GM23338 (cell line): Measurements from ENCODE around the gene C2orf72. TPM values are rescaled to one million over a fixed set of nuclear protein-coding genes. Genes with fewer than 3 reads are reported as not detected.

Source experiments
- ATAC-seq: fragments of 200-7000 bp; cut with Tn5 transposase; 3 replicates; pipeline ENCODE4 v1.9.1; 2020
- DNase-seq: peaks from one replicate; pipeline ENCODE4 v3.0.0-alpha.2; 2015; ENCODE audit warnings: low spot score
- H2AFZ ChIP-seq: fragments of 200-600 bp; sonication (generic); 2 replicates; pipeline ENCODE4 v1.8.0; 2016; ENCODE audit warnings: antibody characterized with exemption, mild to moderate bottlenecking, moderate library complexity
- H3F3A ChIP-seq: fragments of 200-600 bp; sonication (generic); replicated peaks from 2 replicates; pipeline ENCODE4 v1.8.0; 2017; ENCODE audit warnings: antibody characterized with exemption, mixed run types, low read depth
- H3K27ac ChIP-seq: fragments of 200-600 bp; sonication (generic); 2 replicates; pipeline ENCODE4 v1.6.1; 2016; ENCODE audit warnings: low read depth
- H3K27me3 ChIP-seq: fragments of 200-600 bp; sonication (generic); 2 replicates; pipeline ENCODE4 v1.8.0; 2016; ENCODE audit warnings: mild to moderate bottlenecking, mixed run types, moderate library complexity; ENCODE audit not compliant: insufficient read depth
- H3K36me3 ChIP-seq: fragments of 200-600 bp; sonication (generic); 2 replicates; pipeline ENCODE4 v1.8.0; 2016; ENCODE audit warnings: mild to moderate bottlenecking; ENCODE audit not compliant: insufficient read depth
- H3K4me1 ChIP-seq: fragments of 200-600 bp; sonication (generic); 2 replicates; pipeline ENCODE4 v1.8.0; 2016; ENCODE audit warnings: mild to moderate bottlenecking, moderate library complexity; ENCODE audit not compliant: insufficient read depth
- H3K4me2 ChIP-seq: fragments of 200-600 bp; sonication (generic); 2 replicates; pipeline ENCODE4 v1.7.1; 2017; ENCODE audit warnings: mixed run types
- H3K4me3 ChIP-seq: fragments of 200-600 bp; sonication (generic); 2 replicates; pipeline ENCODE4 v1.6.1; 2016; ENCODE audit warnings: mixed run types
- H3K79me2 ChIP-seq: fragments of 200-600 bp; sonication (generic); replicated peaks from 2 replicates; pipeline ENCODE4 v1.8.0; 2017; ENCODE audit warnings: mild to moderate bottlenecking; ENCODE audit not compliant: insufficient read depth
- H3K9me2 ChIP-seq: fragments of 200-600 bp; sonication (generic); 2 replicates; pipeline ENCODE4 v1.8.0; 2017; ENCODE audit not compliant: insufficient read depth
- H4K20me1 ChIP-seq: fragments of 200-600 bp; sonication (generic); replicated peaks from 2 replicates; pipeline ENCODE4 v1.8.0; 2017; ENCODE audit warnings: mild to moderate bottlenecking; ENCODE audit not compliant: insufficient read depth
- H3K27ac Mint-ChIP-seq: 2 replicates; pipeline ENCODE4 v1.8.0; 2020; ENCODE audit warnings: inconsistent platforms, mild to moderate bottlenecking, moderate library complexity, mixed read lengths
- H3K27me3 Mint-ChIP-seq: 3 replicates; pipeline ENCODE4 v1.8.0; 2022; ENCODE audit warnings: low read depth, mild to moderate bottlenecking, moderate library complexity, mixed read lengths, inconsistent platforms; ENCODE audit not compliant: insufficient read depth, poor library complexity
- H3K36me3 Mint-ChIP-seq: 3 replicates; pipeline ENCODE4 v1.8.0; 2021; ENCODE audit warnings: low read depth, mild to moderate bottlenecking, inconsistent platforms, moderate library complexity, mixed read lengths
- H3K4me1 Mint-ChIP-seq: 3 replicates; pipeline ENCODE4 v1.8.0; 2020; ENCODE audit warnings: mild to moderate bottlenecking, inconsistent platforms, mixed read lengths
- H3K4me3 Mint-ChIP-seq: 3 replicates; pipeline ENCODE4 v1.8.0; 2021; ENCODE audit warnings: moderate library complexity, mild to moderate bottlenecking, inconsistent platforms, mixed read lengths
- H3K9me3 Mint-ChIP-seq: 3 replicates; pipeline ENCODE4 v1.8.0; 2020; ENCODE audit warnings: moderate library complexity, mild to moderate bottlenecking, inconsistent platforms, mixed read lengths
- CREB1 ChIP-seq: fragments of 250-450 bp; sonication (Bioruptor Pico); IDR thresholded peaks from 2 replicates; pipeline ENCODE4 v1.5.0; 2020; ENCODE audit warnings: low read depth, mild to moderate bottlenecking, moderate library complexity
- EZH2phosphoT487 ChIP-seq: fragments of 200-600 bp; sonication (generic); IDR thresholded peaks from one replicate; pipeline ENCODE4 v1.8.1; 2018; ENCODE audit warnings: antibody characterized with exemption; ENCODE audit not compliant: unreplicated experiment
- JUNB ChIP-seq: IDR thresholded peaks from one replicate; pipeline ENCODE4 v1.6.1; 2016; ENCODE audit warnings: antibody characterized with exemption; ENCODE audit not compliant: unreplicated experiment
- ZNF331 ChIP-seq: fragments of 250-450 bp; sonication (Bioruptor Pico); IDR thresholded peaks from 2 replicates; pipeline ENCODE4 v1.5.0; 2020; ENCODE audit warnings: low read depth, mild to moderate bottlenecking, moderate library complexity
- polyA plus RNA-seq: library from polyadenylated mRNA; unstranded; fragments of >200 nt; fragmentation: Nextera tagmentation; extraction: Ambion mirVana; gene quantifications from 2 replicates; pipeline ENCODE4 v1.2.1, GENCODE V29; 2016
- total RNA-seq: library from RNA; depleted of rRNA; stranded (reverse); fragments of >200 nt; shearing (Covaris generic); gene quantifications from 2 replicates; pipeline ENCODE4 v1.2.3, GENCODE V29; 2014
- TF ChIP-seq, protein P1 (sequence below): fragments of 250-450 bp; sonication (Bioruptor Pico); IDR thresholded peaks from 2 replicates; pipeline ENCODE4 v1.5.0; 2020; ENCODE audit warnings: mild to moderate bottlenecking, moderate library complexity
- TF ChIP-seq, protein P2 (sequence below): IDR thresholded peaks from 2 replicates; pipeline ENCODE4 v1.6.1; 2016; ENCODE audit warnings: antibody characterized with exemption

The C2orf72 gene
- total and polyA plus RNA-seq, 2 experiments from 2014 or later, result 0.37 to 1.4 TPM

DNA sequence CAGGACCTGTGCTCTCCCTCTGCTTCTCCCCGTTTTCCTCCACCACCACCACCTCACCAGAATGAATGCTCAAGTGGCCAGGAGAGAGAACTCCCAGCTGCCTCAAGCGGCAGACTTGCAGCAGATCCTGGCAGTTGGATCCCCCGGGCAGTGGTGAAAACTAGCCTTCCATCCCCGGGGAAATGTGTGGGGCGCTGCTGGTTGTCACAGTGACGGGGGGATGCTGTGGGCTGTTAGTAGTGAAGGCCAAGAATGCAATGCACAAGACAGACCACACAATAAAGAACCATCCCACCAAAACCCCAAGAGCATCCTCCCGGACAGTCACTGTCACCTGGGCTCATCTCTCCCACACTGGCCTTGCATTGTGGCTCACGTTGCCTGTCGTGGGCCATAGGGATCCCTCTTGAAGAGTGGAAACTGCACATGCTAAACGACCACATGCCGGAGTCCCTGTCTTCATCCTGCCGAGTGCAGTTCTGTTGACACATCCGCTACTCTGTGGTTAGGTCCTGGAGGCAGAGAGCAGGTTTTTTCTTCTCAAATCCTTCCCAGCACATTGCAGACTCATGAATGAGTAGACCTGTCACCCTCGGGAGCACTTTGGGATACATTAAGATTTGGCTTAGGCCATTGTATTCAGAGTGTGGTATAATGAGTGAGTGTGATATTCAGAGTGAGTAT lies 27.9 kb upstream of the C2orf72 start (continued):
- TF ChIP-seq, protein P1, sequence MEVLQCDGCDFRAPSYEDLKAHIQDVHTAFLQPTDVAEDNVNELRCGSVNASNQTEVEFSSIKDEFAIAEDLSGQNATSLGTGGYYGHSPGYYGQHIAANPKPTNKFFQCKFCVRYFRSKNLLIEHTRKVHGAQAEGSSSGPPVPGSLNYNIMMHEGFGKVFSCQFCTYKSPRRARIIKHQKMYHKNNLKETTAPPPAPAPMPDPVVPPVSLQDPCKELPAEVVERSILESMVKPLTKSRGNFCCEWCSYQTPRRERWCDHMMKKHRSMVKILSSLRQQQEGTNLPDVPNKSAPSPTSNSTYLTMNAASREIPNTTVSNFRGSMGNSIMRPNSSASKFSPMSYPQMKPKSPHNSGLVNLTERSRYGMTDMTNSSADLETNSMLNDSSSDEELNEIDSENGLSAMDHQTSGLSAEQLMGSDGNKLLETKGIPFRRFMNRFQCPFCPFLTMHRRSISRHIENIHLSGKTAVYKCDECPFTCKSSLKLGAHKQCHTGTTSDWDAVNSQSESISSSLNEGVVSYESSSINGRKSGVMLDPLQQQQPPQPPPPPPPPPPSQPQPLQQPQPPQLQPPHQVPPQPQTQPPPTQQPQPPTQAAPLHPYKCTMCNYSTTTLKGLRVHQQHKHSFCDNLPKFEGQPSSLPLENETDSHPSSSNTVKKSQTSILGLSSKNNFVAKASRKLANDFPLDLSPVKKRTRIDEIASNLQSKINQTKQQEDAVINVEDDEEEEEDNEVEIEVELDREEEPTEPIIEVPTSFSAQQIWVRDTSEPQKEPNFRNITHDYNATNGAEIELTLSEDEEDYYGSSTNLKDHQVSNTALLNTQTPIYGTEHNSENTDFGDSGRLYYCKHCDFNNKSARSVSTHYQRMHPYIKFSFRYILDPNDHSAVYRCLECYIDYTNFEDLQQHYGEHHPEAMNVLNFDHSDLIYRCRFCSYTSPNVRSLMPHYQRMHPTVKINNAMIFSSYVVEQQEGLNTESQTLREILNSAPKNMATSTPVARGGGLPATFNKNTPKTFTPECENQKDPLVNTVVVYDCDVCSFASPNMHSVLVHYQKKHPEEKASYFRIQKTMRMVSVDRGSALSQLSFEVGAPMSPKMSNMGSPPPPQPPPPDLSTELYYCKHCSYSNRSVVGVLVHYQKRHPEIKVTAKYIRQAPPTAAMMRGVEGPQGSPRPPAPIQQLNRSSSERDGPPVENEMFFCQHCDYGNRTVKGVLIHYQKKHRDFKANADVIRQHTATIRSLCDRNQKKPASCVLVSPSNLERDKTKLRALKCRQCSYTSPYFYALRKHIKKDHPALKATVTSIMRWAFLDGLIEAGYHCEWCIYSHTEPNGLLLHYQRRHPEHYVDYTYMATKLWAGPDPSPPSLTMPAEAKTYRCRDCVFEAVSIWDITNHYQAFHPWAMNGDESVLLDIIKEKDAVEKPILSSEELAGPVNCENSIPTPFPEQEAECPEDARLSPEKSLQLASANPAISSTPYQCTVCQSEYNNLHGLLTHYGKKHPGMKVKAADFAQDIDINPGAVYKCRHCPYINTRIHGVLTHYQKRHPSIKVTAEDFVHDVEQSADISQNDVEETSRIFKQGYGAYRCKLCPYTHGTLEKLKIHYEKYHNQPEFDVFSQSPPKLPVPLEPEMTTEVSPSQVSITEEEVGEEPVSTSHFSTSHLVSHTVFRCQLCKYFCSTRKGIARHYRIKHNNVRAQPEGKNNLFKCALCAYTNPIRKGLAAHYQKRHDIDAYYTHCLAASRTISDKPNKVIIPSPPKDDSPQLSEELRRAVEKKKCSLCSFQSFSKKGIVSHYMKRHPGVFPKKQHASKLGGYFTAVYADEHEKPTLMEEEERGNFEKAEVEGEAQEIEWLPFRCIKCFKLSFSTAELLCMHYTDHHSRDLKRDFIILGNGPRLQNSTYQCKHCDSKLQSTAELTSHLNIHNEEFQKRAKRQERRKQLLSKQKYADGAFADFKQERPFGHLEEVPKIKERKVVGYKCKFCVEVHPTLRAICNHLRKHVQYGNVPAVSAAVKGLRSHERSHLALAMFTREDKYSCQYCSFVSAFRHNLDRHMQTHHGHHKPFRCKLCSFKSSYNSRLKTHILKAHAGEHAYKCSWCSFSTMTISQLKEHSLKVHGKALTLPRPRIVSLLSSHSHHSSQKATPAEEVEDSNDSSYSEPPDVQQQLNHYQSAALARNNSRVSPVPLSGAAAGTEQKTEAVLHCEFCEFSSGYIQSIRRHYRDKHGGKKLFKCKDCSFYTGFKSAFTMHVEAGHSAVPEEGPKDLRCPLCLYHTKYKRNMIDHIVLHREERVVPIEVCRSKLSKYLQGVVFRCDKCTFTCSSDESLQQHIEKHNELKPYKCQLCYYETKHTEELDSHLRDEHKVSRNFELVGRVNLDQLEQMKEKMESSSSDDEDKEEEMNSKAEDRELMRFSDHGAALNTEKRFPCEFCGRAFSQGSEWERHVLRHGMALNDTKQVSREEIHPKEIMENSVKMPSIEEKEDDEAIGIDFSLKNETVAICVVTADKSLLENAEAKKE, result no peak
- TF ChIP-seq ZNF331 (CRISPR knock-in tag), result no peak
- TF ChIP-seq EZH2phosphoT487, result no peak

DNA sequence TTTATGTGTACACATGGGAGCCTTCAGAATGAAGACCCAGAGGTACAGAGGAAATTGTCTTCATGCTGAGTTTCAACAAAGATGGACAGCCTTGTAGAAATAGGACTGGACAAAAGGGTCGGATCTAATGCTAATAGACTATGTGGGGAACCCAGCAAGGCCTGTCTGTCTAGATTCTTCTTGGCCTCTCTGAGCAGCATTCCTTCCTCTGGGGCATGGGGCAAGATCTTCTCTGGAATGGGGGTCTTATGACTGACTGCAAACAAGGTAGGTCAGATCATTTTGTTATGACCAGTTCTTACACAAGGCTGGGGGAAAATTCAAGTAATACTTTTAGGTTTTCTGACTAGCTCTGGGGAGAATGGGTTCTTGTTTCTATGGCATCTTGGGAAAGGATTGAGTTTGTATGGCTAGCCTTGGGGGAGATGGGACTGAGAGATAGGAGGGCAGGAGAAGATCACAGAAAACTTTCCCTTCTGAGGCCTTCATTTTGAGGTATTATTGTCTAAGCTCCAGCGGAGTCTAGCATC lies 27.1 kb upstream of the C2orf72 start:
- Mint-ChIP-seq H3K9me3 (peaks cover 5% of the 10 kb centered on the region), H3K36me3 (peaks cover 4% of the 10 kb centered on the region), H3K4me3 (no peak overlapping the region), H3K4me1 (peaks cover 12% of the 10 kb centered on the region), H3K27me3 (peaks cover 10% of the 10 kb centered on the region), H3K27ac (no peak overlapping the region)
- Histone ChIP-seq H2AFZ (no peak overlapping the region), H3K79me2 (no peaks in the 10 kb centered on the region), H3K4me2 (no peak overlapping the region), H3F3A (no peaks in the 10 kb centered on the region), H4K20me1 (no peaks in the 10 kb centered on the region), H3K36me3 (no peaks in the 10 kb centered on the region), H3K9me2 (no peaks in the 10 kb centered on the region), H3K4me1 (no peaks in the 10 kb centered on the region), H3K4me3 (no peak overlapping the region), H3K27ac (no peak overlapping the region), H3K27me3 (no peaks in the 10 kb centered on the region)
- ATAC-seq (no peak), DNase-seq (no peak)
- TF ChIP-seq, protein P2, sequence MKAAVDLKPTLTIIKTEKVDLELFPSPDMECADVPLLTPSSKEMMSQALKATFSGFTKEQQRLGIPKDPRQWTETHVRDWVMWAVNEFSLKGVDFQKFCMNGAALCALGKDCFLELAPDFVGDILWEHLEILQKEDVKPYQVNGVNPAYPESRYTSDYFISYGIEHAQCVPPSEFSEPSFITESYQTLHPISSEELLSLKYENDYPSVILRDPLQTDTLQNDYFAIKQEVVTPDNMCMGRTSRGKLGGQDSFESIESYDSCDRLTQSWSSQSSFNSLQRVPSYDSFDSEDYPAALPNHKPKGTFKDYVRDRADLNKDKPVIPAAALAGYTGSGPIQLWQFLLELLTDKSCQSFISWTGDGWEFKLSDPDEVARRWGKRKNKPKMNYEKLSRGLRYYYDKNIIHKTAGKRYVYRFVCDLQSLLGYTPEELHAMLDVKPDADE, result no peak
- TF ChIP-seq, protein P1, result no peak
- TF ChIP-seq JUNB (no peak), CREB1 (CRISPR knock-in tag) (no peak)
